Endometrial microvascular endothelial cells (primary cell): ENCODE results near the gene LRP2BP. TPM values are rescaled to one million over a fixed set of nuclear protein-coding genes. Genes with fewer than 3 reads are reported as not detected.

ENCODE experiments used
- in situ Hi-C: cut with HindIII; loops from 2 replicates; pipeline ENCODE4 v1.10.0; 2017; ENCODE audit warnings: low sequenced_read_pairs, low pct_unique_long_range_greater_than_20kb; ENCODE audit errors: inconsistent ontology term
- total RNA-seq: library from RNA; depleted of rRNA; stranded (reverse); fragments of >200 nt; gene quantifications from one replicate; pipeline ENCODE4 v1.2.3, GENCODE V29; 2015; ENCODE audit errors: inconsistent ontology term

The LRP2BP gene
- total RNA-seq, 1 donor from 2014 or later, result 0.28 TPM

DNA sequence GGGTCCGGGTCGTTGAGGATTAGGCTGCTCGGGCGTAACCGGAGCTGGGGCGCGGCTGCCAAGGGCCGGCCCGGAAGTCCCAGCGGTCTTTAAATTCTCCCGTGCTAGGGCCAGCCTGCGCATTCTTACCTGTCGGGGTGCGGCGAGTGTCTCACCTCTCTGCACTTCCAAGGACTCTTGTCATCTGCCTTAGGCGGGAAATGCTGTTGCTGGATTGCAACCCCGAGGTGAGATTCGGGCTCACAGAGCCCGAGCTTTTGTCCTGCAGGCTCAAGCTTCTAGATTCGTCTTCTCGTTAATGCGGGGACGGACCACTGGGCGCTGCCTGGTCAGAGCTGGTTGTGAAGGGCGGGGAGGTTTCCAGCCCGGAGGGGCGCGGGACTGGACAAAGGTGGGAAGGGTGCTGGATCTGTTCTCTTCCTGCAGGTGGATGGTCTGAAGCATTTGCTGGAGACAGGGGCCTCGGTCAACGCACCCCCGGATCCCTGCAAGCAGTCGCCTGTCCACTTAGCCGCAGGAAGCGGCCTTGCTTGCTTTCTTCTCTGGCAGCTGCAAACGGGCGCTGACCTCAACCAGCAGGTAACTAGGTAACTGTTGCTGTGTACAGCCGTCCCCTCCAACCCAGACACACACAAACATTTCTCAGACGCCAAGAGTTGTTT lies 1.1 kb upstream of the LRP2BP start, which contains the start of gene ANKRD37:
TSS of gene ANKRD37 (plus strand) at position 118 of the 662 bp plus-strand sequence. CDS start at position 201, 83 bp downstream.
- in situ Hi-C loops, result no loop called here

DNA sequence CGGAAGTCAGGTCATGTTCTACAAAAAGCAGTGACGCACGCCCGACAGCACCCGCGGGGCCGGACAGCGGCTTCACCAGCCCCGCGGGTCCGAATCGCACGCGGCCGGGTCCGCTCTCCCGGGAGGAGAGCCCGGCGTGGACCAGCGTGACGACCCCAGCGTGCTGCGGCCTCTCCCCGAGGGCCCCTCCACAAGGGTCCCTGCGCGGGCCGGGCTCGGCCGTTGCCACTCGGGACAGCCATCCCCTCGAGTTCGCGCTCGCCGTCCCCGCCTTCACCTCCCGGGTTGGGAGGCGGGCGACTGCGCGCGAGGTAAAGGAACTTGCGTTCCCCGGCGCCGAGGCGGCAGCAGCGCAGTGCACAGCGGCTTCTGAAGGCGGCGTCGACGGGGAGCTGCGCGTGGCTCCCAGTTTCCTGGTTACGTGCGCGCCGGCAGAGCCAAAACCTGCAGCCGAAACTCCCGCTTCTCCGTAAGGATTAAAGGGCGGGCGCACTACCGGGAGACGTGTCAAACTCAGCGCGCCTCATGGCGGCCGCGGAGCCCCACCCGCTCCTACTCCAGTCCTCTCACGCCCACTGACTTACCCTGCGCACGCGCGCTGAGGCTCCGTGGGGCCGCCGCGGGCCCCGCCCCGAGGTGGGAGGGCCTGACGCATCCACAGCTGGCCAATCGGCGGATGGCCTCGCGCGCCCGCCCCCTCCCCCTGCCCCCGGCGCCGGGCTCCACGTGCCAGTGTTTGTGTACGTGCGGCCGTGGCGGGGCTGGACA lies 416 bp upstream of the LRP2BP start:
- in situ Hi-C loops, result no loop called here

DNA sequence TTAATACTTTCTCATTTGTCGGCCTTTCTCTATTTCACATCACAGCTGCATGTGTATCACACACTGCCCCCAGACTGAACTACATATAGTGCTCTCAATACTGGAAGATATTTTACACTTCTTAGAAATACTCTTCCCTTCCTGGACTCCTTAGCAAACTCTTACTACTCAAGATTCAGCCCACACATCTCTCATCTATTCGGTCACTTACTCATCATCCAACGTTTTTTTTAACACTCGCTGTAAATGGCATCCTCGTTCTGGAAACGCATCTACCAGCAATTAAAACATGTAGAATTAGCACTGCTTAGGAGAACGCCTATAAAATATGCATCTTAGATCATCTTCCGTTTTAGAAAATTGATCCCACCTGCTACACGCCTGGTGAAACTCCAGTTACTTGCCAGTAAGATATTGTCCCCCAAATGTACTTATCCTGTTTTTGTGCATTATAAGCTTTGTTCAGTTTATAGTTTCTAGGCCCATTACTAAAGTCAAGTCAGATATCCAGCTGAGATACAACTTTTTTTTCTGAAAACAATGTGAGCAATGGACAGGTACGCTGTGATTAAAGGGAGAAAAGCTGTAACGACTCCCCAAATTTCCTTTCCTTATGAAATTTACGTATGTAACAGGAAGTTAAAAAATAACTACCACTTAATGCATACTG lies 1.0 kb downstream of the LRP2BP start:
- in situ Hi-C loops, result no loop called here

DNA sequence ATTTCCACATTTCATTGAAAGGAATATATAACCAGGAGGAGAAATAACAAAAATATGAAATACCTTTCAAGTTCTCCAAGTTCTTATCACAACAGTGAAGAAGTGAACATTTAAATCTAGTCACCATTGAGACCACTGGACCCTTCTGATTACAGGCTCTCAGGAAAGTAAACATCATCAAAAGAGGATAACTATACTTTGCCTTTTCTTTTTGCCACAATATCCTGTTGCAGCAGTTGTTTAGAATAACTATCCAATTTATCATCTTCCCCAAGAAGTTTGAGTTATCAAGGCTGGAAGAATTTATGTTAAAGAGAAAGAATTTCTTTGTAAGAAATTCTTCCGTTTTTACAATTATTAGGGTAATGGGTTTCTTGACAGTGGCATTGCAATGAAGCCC lies 3.6 kb downstream of the LRP2BP start:
- in situ Hi-C loops, result no loop called here

DNA sequence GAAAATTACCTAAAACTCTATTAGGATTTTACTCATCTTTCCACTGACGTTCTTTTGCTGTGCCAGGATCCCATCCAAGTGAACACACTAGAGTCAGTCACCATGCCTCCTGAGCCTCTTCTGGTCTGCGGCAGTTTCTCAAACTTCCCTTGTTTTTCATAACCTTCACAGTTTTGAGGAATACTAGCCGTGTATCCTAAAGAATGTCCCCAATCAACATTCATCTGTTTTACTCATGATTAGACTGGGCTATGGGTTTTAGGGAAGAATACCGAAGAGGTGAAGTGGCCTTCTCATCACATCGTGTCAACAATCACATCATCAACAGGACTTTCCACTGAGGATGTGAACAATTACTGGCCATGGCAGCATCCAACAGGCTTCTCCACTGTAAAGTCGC lies 4.8 kb downstream of the LRP2BP start:
- in situ Hi-C loops, result no loop called here

DNA sequence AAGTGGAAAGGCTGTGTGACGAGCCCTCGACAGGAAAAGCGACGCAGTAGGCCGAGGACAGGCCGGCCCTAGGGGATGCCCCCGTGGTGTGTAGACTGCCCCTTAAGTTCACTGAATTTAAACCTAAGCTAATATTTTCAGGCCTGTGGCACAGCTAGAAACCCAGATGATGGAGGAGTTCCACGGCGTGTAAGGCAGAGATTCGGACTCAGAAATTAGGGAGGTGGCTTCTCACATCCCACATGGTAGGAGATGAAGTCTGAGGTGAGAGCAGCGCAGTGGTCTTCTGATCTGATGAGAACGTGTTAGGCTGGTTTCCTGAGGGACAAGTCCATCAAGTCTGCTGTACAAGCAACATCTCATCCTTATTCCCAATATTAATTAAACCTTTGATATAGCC lies 7.8 kb downstream of the LRP2BP start:
- in situ Hi-C loops, result no loop called here

DNA sequence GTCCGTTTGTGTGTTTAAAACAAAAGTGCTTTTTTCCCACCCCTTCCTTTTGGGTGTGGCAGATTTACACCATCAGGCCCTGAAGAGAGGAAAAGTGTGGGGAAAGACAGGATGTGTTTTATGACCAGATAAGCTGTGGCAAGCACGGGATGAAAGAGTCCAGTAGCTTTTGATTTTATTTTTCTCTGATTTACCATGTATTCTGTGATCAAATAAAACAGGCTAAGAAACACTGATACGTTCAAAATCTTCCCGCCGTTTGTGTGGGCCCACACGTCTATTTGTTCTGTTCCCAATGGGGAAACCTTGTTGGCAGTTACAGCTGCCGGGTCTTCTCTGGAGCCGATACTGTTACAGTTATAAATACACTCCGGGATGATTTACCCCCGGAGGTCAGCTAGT lies 10.8 kb downstream of the LRP2BP start:
- in situ Hi-C loops, result no loop called here

DNA sequence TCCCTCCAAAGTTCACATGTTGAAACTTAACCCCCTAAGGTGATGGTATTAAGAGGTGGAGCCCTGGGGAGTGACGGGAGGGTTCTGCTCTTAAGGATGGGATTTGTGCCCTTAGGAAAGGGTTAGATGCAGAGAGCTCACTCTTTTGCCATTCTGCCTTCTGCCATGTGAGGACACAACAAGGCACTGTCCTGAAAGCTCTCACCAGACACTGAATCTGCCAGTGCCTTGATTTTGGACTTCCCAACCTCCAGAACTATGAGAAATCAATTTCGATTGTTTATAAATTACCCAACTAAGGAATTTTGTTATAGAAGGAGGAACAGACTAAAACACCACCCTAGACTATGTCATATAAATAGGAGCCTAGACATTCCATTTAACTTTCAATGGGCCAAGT lies 11.7 kb downstream of the LRP2BP start:
- in situ Hi-C loops, result no loop called here

DNA sequence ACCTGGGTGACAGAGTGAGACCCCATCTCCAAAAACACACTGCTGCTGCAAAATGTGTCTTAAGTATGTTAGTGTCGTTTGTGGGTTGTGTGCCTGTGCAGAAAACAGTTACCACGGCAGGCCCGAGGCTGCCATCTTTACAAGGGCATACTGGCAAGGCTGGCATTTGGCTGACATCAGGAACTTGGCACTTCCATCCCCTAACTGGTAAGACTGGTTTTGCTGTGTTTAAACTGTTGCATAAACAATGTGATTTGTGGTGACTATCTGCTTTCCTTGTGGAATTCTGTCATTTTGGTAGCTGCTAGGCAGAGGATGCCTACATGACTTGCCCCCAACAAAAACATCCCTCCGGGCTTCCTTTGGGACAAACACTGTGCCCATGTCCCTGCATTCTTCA lies 12.3 kb downstream of the LRP2BP start:
- in situ Hi-C loops, result no loop called here

DNA sequence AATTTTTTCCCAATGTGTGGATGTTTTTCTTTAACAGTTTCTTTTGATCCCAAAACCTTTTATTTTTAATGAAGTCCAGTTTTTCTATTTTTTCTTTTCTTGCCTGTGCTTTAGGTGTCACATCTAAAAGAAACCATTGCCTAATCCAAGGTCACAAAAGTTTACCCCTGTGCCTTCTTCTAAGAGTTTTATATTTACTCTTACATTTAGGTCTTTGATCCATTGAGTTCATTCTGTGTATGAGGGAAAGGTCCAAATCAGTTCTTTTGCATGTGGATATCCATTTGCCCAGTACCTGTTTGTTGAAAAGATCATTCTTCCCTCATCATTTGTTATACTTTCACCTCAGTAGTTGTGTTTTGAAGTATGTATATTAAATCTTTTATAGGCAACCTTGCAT lies 13.0 kb downstream of the LRP2BP start:
- in situ Hi-C loops, result no loop called here

DNA sequence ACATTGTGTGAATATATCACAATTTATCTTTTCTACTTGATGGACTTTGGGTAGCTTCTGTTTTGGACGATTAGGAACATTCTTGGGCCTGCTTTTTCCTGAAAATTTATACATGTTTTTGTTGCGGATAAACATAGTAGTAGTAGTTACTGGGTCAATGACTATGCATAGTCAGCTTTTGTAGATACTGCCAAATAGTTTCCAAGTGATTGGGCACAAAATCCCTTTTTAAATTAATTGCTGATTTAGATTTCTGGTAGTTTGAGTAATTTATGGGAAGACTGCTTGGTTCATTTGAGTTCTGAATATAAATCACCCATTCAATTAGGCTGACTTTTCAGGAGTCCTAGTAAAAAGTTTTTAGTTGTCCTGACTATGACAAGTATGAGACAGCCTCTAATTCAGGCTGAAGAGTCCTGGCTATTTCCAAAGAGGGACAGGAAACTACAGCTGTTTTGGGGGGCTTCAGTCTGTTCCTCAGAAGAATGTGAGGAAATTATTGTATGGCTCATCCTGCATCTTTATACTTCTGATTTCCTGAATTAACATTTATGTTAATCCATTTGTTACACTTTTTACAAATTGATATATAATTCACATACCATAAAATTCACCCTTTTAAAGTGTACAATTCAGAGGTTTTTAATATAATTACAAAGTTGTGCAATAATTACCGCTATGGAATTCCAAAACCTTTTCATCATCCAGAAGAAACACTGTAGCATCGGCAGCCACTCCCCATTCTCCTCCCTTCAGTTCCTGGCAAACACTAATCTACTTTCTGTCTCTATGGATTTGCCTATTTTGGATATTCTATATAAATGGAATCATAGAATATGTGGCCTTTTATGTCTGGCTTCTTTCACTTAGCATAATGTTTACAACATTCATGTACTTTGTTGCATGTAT lies 14.2 kb downstream of the LRP2BP start:
- in situ Hi-C loops, result no loop called here

DNA sequence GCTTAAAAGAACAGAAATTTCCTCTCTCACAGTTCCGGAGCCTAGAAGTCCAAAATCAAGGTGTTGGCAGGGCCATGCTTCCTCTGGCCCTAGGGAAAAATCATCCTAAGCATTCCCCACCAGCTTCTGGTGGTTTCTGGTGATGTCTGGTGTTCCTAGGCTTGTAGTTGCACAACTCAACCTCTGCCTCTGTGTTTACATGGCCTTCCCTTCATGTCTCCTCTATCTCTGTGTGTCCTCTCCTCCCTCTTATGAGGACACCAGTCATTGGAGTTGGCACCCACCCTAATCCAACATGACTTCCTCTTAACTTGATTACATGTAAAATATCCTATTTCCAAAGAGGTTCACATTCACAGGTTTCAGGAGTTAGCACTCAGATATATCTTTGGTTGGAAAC lies 15.4 kb downstream of the LRP2BP start:
- in situ Hi-C loops, result no loop called here

DNA sequence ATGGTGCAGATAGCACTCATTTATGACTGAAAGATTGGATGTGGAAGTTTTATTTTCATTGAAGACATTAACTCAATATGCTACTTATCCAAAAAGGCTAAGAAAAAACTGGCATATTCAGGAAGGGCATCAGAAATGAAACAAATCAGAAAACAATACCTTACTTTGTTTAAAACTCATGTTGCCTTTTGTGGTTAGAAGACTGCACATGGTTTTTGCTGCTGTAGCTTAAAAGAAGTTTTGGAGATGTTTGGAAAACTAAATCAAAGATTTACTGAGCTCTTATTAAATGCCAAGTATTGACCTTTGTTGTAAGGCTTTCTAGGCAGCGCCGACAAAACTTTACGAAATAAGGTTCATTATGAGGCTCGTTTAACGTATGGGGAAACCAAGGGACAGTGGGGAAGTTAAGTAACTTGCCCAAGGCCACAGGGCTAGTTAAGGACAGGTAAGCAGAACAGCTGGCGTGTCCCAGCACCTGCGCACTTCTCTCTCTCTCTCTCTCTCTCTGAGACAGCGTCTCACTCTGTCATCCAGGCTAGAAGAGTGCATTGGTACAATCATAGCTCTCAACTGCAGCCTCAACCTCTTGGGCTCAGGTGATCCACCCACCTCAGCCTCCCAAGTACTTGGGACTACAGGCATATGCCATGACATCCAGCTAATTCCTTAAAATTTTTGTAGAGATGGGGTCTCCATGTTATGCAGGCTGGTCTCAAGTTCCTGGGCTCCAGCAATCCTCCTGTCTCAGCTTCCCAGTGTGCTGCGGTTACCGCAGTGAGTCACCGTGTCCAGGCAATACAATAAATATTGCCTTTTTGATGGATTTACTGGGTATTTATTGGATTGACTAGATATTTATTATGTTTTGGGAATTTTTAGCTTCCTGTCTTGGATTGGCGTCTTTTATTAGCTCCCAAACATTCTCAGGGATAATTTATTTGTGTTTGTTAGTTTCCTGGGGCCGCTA lies 16.1 kb downstream of the LRP2BP start:
- in situ Hi-C loops, result no loop called here

DNA sequence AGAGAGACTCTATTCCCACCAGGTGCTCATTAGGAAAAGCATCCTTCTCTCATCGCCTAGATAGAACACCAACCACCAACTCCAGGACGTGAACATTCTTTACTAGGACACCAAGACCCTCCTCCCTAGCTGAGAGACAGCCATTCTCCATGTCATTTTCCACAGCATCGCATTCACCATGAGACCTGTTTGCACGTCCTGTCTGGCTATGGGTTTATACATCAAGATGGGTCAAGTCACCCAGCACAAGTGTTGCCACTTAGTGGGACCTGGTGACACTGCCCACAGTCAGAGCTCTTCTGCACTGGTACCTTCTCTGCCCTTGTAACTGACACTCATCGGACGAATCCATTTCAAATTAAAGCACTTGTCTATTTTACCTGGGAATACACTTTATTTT lies 17.5 kb downstream of the LRP2BP start:
- in situ Hi-C loops, result no loop called here

DNA sequence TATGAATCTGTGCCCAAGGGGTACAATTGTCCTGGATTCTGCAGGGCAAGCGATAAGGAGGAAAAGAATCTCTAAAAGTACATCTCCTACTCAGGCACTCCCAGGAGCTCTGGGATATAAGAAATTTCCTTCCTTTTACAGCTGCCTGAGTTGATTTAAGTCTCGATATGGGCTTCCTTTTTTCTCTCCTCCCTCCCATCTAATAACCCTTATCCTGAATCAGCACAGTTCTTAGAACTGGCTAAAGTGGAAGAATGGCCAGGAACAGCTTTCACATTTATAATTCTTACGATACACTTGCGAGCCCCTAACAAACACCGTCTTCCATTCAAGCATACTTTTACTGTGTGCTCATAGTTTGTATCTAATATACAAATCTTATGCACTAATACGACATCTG lies 21.2 kb downstream of the LRP2BP start:
- in situ Hi-C loops, result no loop called here

DNA sequence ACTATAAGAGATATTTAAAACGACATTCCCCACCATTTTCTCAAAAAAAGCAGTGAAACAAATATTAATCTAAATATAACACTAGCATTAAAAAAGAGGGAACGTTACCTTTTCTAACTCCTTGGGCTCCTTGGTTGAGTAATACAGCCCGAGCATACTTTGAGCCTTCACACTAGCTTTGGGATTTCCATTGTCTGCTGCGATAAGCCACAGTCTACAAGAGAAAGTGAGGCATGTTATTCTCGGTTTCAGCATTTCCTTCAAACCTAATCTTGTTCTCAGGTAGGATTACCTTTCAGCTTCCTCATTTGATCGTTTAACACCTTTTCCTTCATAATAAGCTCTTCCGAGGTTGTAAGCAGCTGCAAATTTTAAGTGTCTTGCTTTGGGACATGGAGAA lies 21.7 kb downstream of the LRP2BP start:
- in situ Hi-C loops, result no loop called here

DNA sequence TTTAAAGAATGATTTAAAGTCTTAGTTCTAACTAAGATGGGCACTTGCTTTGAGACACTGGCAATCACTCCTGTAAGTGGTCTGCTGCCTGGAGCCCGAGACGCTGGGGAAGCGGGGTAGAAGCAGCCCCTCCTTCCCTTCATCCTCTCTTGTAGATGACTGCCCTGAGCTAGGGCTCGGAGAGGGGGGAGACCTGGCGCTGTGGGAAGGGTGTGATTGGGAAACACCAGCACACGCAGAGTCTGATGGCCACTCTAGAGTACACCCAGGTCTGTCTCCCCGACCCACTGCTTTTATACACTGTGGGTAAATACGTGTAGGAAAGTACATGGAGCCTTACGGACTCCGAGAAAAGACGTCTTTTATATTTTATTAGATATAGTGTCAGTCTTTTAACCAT lies 24.0 kb downstream of the LRP2BP start:
- in situ Hi-C loops, result no loop called here
